Measurements from ENCODE around the gene MYH1. TPM values are rescaled to one million over a fixed set of nuclear protein-coding genes. Genes with fewer than 3 reads are reported as not detected.

The MYH1 gene
- total and polyA plus RNA-seq, 2 of the 8 experiments (the other 6 are each of a cell fraction or from before 2014, with no cell fraction given), result not detected

DNA sequence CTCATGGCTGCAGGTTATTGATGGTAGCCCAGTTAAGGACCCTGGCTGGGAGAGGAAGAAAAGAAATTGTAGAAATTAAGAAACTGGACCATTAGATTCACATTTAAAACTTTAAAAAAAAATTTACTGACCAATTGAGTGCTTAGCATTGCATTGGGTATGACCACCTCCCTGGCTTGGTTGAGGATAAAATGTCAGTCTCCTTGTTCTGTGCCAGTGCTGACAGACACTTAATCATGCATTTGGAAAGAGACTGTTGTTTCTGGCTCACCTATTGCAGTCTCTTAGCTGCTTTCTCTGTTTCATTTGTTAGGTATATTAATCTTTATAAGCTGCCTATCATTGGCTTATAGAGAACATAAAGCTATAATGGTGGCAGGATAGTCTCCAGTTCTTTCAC is 1.7 kb downstream of the MYH1 start:
- no peak overlapping the region for H3K23ac ChIP-seq (ENCODE audit: insufficient read length)
- CTCF ChIA-PET (ENCODE audit: partially characterized antibody), result interaction anchor here (0.9 to 1.1 kb wide), 2 partner anchors 11 to 98 kb away, joined by 3 to 5 read pairs; no protein-coding TSS in a partner anchor
- TF ChIP-seq HDAC2 (IDR thresholded peaks at IDR 0.05; ENCODE audit: borderline replicate concordance in 1 of 2, low read depth in 2 of 2, low read length in 2 of 2), result no peak
- no peak for TF ChIP-seq RBBP5 (IDR thresholded peaks at IDR 0.05; ENCODE audit: borderline replicate concordance, low read depth, low read length)
- TF ChIP-seq EP300 (IDR thresholded peaks at IDR 0.05; ENCODE audit: borderline replicate concordance in 1 of 2, low read depth in 2 of 2, low read length in 2 of 2), result no peak
- TF ChIP-seq, protein P1, sequence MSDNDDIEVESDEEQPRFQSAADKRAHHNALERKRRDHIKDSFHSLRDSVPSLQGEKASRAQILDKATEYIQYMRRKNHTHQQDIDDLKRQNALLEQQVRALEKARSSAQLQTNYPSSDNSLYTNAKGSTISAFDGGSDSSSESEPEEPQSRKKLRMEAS (IDR thresholded peaks at IDR 0.05), result no peak
- no peak for TF ChIP-seq SRF (IDR thresholded peaks at IDR 0.05; ENCODE audit: low read depth, low read length)
- no peak for TF ChIP-seq FOSL1 (IDR thresholded peaks at IDR 0.05; ENCODE audit: insufficient read depth, low read depth, low read length)
- no peak for TF ChIP-seq CBX5 (IDR thresholded peaks at IDR 0.05; ENCODE audit: low read depth, low read length)
- TF ChIP-seq, protein P2, sequence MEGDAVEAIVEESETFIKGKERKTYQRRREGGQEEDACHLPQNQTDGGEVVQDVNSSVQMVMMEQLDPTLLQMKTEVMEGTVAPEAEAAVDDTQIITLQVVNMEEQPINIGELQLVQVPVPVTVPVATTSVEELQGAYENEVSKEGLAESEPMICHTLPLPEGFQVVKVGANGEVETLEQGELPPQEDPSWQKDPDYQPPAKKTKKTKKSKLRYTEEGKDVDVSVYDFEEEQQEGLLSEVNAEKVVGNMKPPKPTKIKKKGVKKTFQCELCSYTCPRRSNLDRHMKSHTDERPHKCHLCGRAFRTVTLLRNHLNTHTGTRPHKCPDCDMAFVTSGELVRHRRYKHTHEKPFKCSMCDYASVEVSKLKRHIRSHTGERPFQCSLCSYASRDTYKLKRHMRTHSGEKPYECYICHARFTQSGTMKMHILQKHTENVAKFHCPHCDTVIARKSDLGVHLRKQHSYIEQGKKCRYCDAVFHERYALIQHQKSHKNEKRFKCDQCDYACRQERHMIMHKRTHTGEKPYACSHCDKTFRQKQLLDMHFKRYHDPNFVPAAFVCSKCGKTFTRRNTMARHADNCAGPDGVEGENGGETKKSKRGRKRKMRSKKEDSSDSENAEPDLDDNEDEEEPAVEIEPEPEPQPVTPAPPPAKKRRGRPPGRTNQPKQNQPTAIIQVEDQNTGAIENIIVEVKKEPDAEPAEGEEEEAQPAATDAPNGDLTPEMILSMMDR (IDR thresholded peaks at IDR 0.05; ENCODE audit: control extremely low read depth in 1 of 3, insufficient read depth in 1 of 3, low read depth in 1 of 3, low read length in 3 of 3), result no peak
- TF ChIP-seq TAF7 (optimal IDR thresholded peaks at IDR 0.05; ENCODE audit: borderline replicate concordance, low read depth, low read length), result no peak
- TF ChIP-seq JUND (IDR thresholded peaks at IDR 0.05; ENCODE audit: low read length), result no peak
- no peak for TF ChIP-seq CHD2 (IDR thresholded peaks at IDR 0.05; ENCODE audit: low read length)

More for the DNA sequence above, 1.7 kb downstream of the MYH1 start:
- no peak overlapping the region for H3K14ac ChIP-seq (ENCODE audit: insufficient read length)
- no peak overlapping the region for H4K5ac ChIP-seq (ENCODE audit: insufficient read length, low read depth, low read length)
- H2BK120ac ChIP-seq (replicated peaks; ENCODE audit: low read depth, low read length), result no peak overlapping the region
- no peak overlapping the region for H3K4ac ChIP-seq (replicated peaks; ENCODE audit: insufficient read length, low read depth, low read length)
- H2BK5ac ChIP-seq (ENCODE audit: low read depth, low read length), result no peak overlapping the region
- H3K79me2 ChIP-seq (ENCODE audit: control insufficient read depth in 1 of 2, insufficient read depth in 2 of 2, low read length in 2 of 2), result no peaks in the 10 kb centered on the region
- H3K23me2 ChIP-seq (ENCODE audit: low read depth, low read length), result no peaks in the 10 kb centered on the region
- no peak overlapping the region for H3K56ac ChIP-seq (replicated peaks; ENCODE audit: insufficient read length, low read depth, low read length)
- no peak overlapping the region for H3K4me3 ChIP-seq (ENCODE audit: extremely low read depth in 1 of 4, insufficient read depth in 2 of 4, low read depth in 3 of 4, low read length in 4 of 4)
- no peak overlapping the region for H3K27ac ChIP-seq (ENCODE audit: low read depth, low read length)
- no peak overlapping the region for H2BK15ac ChIP-seq (ENCODE audit: low read length)
- H2AK5ac ChIP-seq (ENCODE audit: low read depth, low read length), result no peak overlapping the region
- H3K9ac ChIP-seq (replicated peaks in 1 of 4; ENCODE audit: extremely low read depth in 1 of 4, low read depth in 3 of 4, low read length in 3 of 4), result no peak overlapping the region
- no peak overlapping the region for H4K8ac ChIP-seq (ENCODE audit: extremely low read depth, insufficient read depth, low read length)
- H2BK20ac ChIP-seq (ENCODE audit: low read length), result no peak overlapping the region
- H3K4me2 ChIP-seq (ENCODE audit: insufficient read depth in 1 of 2, low read depth in 2 of 2, low read length in 2 of 2), result no peak overlapping the region
- H2BK12ac ChIP-seq (ENCODE audit: low read depth, low read length), result no peak overlapping the region
- no peak for FAIRE-seq
- POLR2A ChIA-PET (ENCODE audit: partially characterized antibody), result no interaction called here
- H3K79me1 ChIP-seq (ENCODE audit: low read depth, low read length), result no peaks in the 10 kb centered on the region
- H2AFZ ChIP-seq (ENCODE audit: low read length), result no peak overlapping the region
- H3K18ac ChIP-seq (ENCODE audit: extremely low read depth, low read length), result no peak overlapping the region
- H4K91ac ChIP-seq (replicated peaks; ENCODE audit: insufficient read length, low read length), result no peak overlapping the region
- no peak for DNase-seq (ENCODE audit: low read depth in 1 of 2, low spot score in 2 of 2)
- no peaks in the 10 kb centered on the region for H3K36me3 ChIP-seq (ENCODE audit: control insufficient read depth in 2 of 4, insufficient read depth in 4 of 4, low read length in 3 of 4)
- H3K9me3 ChIP-seq (ENCODE audit: insufficient read depth in 2 of 2, low read depth in 1 of 2, low read length in 1 of 2), result no peaks in the 10 kb centered on the region
- no peaks in the 10 kb centered on the region for H4K20me1 ChIP-seq (replicated peaks in 1 of 2; ENCODE audit: control insufficient read depth in 1 of 2, insufficient read depth in 2 of 2, low read length in 2 of 2)
- H3K4me1 ChIP-seq (replicated peaks in 1 of 4; ENCODE audit: control insufficient read depth in 3 of 4, insufficient read depth in 4 of 4, low read length in 3 of 4), result 0 out of 7 replicates have a peak, but pooled peaks cover 0 to 2% (median under 1%) of the 10 kb centered on the region in 4 experiments
- H3K27me3 ChIP-seq (replicated peaks in 1 of 4; ENCODE audit: control insufficient read depth in 3 of 4, extremely low read depth in 1 of 4, insufficient read depth in 3 of 4, low read length in 3 of 4), result no peaks in the 10 kb centered on the region

Data from H1 (cell line).